ENCODE results near the gene FIGLA. TPM values are rescaled to one million over a fixed set of nuclear protein-coding genes. Genes with fewer than 3 reads are reported as not detected.
"Not testable (repeated sequence)": the region's sequence is repeated elsewhere in the genome, so short reads cannot be mapped to it uniquely, and the experiment has no call there.

Gene FIGLA
- total and polyA plus RNA-seq, 2 of the 8 experiments (the other 6 are each of a cell fraction or from before 2014, with no cell fraction given) = not detected

DNA sequence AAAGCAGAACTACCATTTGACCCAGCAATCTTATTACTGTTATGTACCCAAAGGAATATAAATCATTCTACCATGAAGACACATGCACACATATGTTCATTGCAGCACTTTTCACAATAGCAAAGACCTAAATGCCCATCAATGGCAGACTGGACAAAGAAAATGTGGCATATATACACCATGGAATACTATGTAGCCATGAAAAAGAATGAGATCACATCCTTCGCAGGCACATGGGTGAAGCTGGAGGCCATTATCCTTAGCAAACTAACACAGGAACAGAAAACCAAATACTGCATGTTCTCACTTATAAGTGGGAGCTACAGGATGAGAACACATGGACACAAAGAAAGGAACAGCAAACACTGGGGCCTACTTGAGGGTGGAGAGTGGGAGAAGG, 51.0 kb downstream of the FIGLA start:
- H2BK12ac ChIP-seq (ENCODE audit: low read depth, low read length); FAIRE-seq; H2AK5ac ChIP-seq (ENCODE audit: low read depth, low read length); H3K27me3 ChIP-seq (replicated peaks in 1 of 4; ENCODE audit: control insufficient read depth in 3 of 4, extremely low read depth in 1 of 4, insufficient read depth in 3 of 4, low read length in 3 of 4); H3K4ac ChIP-seq (replicated peaks; ENCODE audit: insufficient read length, low read depth, low read length); H3K27ac ChIP-seq (ENCODE audit: low read depth, low read length); H3K23me2 ChIP-seq (ENCODE audit: low read depth, low read length); H3K4me2 ChIP-seq (ENCODE audit: insufficient read depth in 1 of 2, low read depth in 2 of 2, low read length in 2 of 2); H3K9ac ChIP-seq (replicated peaks in 1 of 4; ENCODE audit: extremely low read depth in 1 of 4, low read depth in 3 of 4, low read length in 3 of 4); DNase-seq (ENCODE audit: low read depth in 1 of 2, low spot score in 2 of 2); H2AFZ ChIP-seq (ENCODE audit: low read length); H3K36me3 ChIP-seq (ENCODE audit: control insufficient read depth in 2 of 4, insufficient read depth in 4 of 4, low read length in 3 of 4); H4K5ac ChIP-seq (ENCODE audit: insufficient read length, low read depth, low read length); H4K8ac ChIP-seq (ENCODE audit: extremely low read depth, insufficient read depth, low read length); H2BK120ac ChIP-seq (replicated peaks; ENCODE audit: low read depth, low read length); POLR2A ChIA-PET (ENCODE audit: partially characterized antibody); H3K56ac ChIP-seq (replicated peaks; ENCODE audit: insufficient read length, low read depth, low read length); H3K23ac ChIP-seq (ENCODE audit: insufficient read length); H4K91ac ChIP-seq (replicated peaks; ENCODE audit: insufficient read length, low read length); H2BK15ac ChIP-seq (ENCODE audit: low read length); H3K9me3 ChIP-seq (ENCODE audit: insufficient read depth in 2 of 2, low read depth in 1 of 2, low read length in 1 of 2); H3K14ac ChIP-seq (ENCODE audit: insufficient read length); H3K18ac ChIP-seq (ENCODE audit: extremely low read depth, low read length); H2BK20ac ChIP-seq (ENCODE audit: low read length); H3K4me3 ChIP-seq (ENCODE audit: extremely low read depth in 1 of 4, insufficient read depth in 2 of 4, low read depth in 3 of 4, low read length in 4 of 4); H2BK5ac ChIP-seq (ENCODE audit: low read depth, low read length): not testable (repeated sequence)
- 94% methylated on average over 1 of the region's 1 CpG; no CpG with 5 or more reads in 1 of the 2 experiments for WGBS, 2 experiments (ENCODE audit: extremely low coverage in 1 of 2, insufficient coverage in 1 of 2, insufficient read length in 1 of 2, insufficient replicate concordance in 2 of 2, low coverage in 1 of 2, low lambda C conversion rate in 2 of 2, missing lambda C conversion rate in 1 of 2)
- TF ChIP-seq KDM1A (IDR thresholded peaks at IDR 0.05; ENCODE audit: borderline replicate concordance, low read length) = peak; percentile 41; the same call in 1 of the 2 replicates
- H4K20me1 ChIP-seq (replicated peaks in 1 of 2; ENCODE audit: control insufficient read depth in 1 of 2, insufficient read depth in 2 of 2, low read length in 2 of 2) = peaks cover 7 to 11% of the 10 kb centered on the region in 2 experiments
- H3K79me1 ChIP-seq (ENCODE audit: low read depth, low read length) = peaks cover 11% of the 10 kb centered on the region
- H3K4me1 ChIP-seq (replicated peaks in 1 of 4; ENCODE audit: control insufficient read depth in 3 of 4, insufficient read depth in 4 of 4, low read length in 3 of 4) = peaks cover 3 to 14% (median 8%) of the 10 kb centered on the region in 4 experiments
- peaks cover 8 to 91% of the 10 kb centered on the region in 2 experiments for H3K79me2 ChIP-seq (ENCODE audit: control insufficient read depth in 1 of 2, insufficient read depth in 2 of 2, low read length in 2 of 2)
- CTCF ChIA-PET (ENCODE audit: partially characterized antibody) = interaction anchor here (0.6 to 3.1 kb wide), 7 partner anchors 9 to 1341 kb away, joined by 3 to 18 read pairs (median 4); partner anchors contain the start of gene ADD2
